ENCODE results near the gene LRRC8B. TPM values are rescaled to one million over a fixed set of nuclear protein-coding genes. Genes with fewer than 3 reads are reported as not detected.

LRRC8B gene
- total and polyA plus RNA-seq, 2 of the 8 experiments (the other 6 are each of a cell fraction or from before 2014, with no cell fraction given), result 18.4 to 29.2 TPM

DNA sequence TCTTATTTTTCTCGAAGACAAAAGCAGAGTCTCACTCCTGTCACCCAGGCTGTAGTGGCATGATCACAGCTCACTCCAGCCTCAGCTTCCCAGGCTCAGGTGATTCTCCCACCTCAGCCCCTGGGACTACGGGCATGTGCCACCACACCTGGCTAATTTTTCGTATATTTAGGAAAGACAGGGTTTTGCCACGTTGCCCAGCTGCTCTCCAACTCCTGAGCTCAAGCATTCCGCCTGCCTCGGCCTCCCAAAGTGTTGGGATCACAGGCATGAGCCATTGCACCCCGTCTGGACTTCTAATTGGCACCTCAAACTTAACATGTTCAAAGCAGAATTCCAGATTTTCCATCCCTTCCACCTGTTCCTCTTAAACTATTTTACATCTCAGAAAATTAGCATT lies 89.3 kb downstream of the LRRC8B start:
- no peak overlapping the region for H3K14ac ChIP-seq (ENCODE audit: insufficient read length)
- DNase-seq (ENCODE audit: low read depth in 1 of 2, low spot score in 2 of 2), result no peak
- TF ChIP-seq SP2 (IDR thresholded peaks at IDR 0.05; ENCODE audit: low read length), result no peak
- TF ChIP-seq EZH2 (IDR thresholded peaks at IDR 0.05; ENCODE audit: low read depth, low read length, severe bottlenecking), result no peak
- no peak for TF ChIP-seq SIN3A (conservative IDR thresholded peaks at IDR 0.05 in 1 of 2, IDR thresholded peaks at IDR 0.05 in 1 of 2; ENCODE audit: low read depth in 1 of 2, low read length in 2 of 2)
- TF ChIP-seq SP4 (IDR thresholded peaks at IDR 0.05; ENCODE audit: low read length), result no peak
- TF ChIP-seq GABPA (IDR thresholded peaks at IDR 0.05; ENCODE audit: borderline replicate concordance, insufficient read depth, low read length), result no peak
- TF ChIP-seq JUND (IDR thresholded peaks at IDR 0.05; ENCODE audit: low read length), result no peak
- no peak for TF ChIP-seq POU5F1 (IDR thresholded peaks at IDR 0.05; ENCODE audit: low read depth, low read length)
- TF ChIP-seq NRF1 (IDR thresholded peaks at IDR 0.05; ENCODE audit: low read depth, low read length), result no peak
- no peak for TF ChIP-seq EP300 (IDR thresholded peaks at IDR 0.05; ENCODE audit: borderline replicate concordance in 1 of 2, low read depth in 2 of 2, low read length in 2 of 2)
- TF ChIP-seq, protein P1, sequence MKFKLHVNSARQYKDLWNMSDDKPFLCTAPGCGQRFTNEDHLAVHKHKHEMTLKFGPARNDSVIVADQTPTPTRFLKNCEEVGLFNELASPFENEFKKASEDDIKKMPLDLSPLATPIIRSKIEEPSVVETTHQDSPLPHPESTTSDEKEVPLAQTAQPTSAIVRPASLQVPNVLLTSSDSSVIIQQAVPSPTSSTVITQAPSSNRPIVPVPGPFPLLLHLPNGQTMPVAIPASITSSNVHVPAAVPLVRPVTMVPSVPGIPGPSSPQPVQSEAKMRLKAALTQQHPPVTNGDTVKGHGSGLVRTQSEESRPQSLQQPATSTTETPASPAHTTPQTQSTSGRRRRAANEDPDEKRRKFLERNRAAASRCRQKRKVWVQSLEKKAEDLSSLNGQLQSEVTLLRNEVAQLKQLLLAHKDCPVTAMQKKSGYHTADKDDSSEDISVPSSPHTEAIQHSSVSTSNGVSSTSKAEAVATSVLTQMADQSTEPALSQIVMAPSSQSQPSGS (IDR thresholded peaks at IDR 0.05; ENCODE audit: low read length), result no peak
- TF ChIP-seq CREB1 (IDR thresholded peaks at IDR 0.05), result no peak
- no peak for TF ChIP-seq SIX5 (IDR thresholded peaks at IDR 0.05; ENCODE audit: low read depth, low read length)

More for the DNA sequence above, 89.3 kb downstream of the LRRC8B start:
- Histone ChIP-seq H3K36me3 (ENCODE audit: control insufficient read depth in 2 of 4, insufficient read depth in 4 of 4, low read length in 3 of 4) (peaks cover 0 to 9% (median 0%) of the 10 kb centered on the region in 4 experiments; a peak in 2 of 8 replicates), H2AFZ (ENCODE audit: low read length) (no peak overlapping the region), H2BK12ac (ENCODE audit: low read depth, low read length) (no peak overlapping the region), H3K4me1 (replicated peaks in 1 of 4; ENCODE audit: control insufficient read depth in 3 of 4, insufficient read depth in 4 of 4, low read length in 3 of 4) (no peaks in the 10 kb centered on the region), H3K79me1 (ENCODE audit: low read depth, low read length) (no peaks in the 10 kb centered on the region; the same call in 1 of the 2 replicates), H4K91ac (replicated peaks; ENCODE audit: insufficient read length, low read length) (no peak overlapping the region), H2BK120ac (replicated peaks; ENCODE audit: low read depth, low read length) (no peak overlapping the region), H2BK15ac (ENCODE audit: low read length) (no peak overlapping the region), H3K4me2 (ENCODE audit: insufficient read depth in 1 of 2, low read depth in 2 of 2, low read length in 2 of 2) (no peak overlapping the region), H2BK20ac (ENCODE audit: low read length) (no peak overlapping the region), H4K5ac (ENCODE audit: insufficient read length, low read depth, low read length) (no peak overlapping the region), H3K18ac (ENCODE audit: extremely low read depth, low read length) (no peak overlapping the region), H3K79me2 (ENCODE audit: control insufficient read depth in 1 of 2, insufficient read depth in 2 of 2, low read length in 2 of 2) (no peaks in the 10 kb centered on the region), H3K56ac (replicated peaks; ENCODE audit: insufficient read length, low read depth, low read length) (no peak overlapping the region), H3K27me3 (replicated peaks in 1 of 4; ENCODE audit: control insufficient read depth in 3 of 4, extremely low read depth in 1 of 4, insufficient read depth in 3 of 4, low read length in 3 of 4) (no peaks in the 10 kb centered on the region; a peak in 1 of 7 replicates), H3K4ac (replicated peaks; ENCODE audit: insufficient read length, low read depth, low read length) (no peak overlapping the region), H4K8ac (ENCODE audit: extremely low read depth, insufficient read depth, low read length) (no peak overlapping the region), H3K23ac (ENCODE audit: insufficient read length) (no peak overlapping the region), H3K9me3 (ENCODE audit: insufficient read depth in 2 of 2, low read depth in 1 of 2, low read length in 1 of 2) (peaks cover 5 to 10% of the 10 kb centered on the region in 2 experiments; a peak in 2 of 4 replicates), H3K23me2 (ENCODE audit: low read depth, low read length) (no peaks in the 10 kb centered on the region), H3K4me3 (ENCODE audit: extremely low read depth in 1 of 4, insufficient read depth in 2 of 4, low read depth in 3 of 4, low read length in 4 of 4) (no peak overlapping the region), H4K20me1 (replicated peaks in 1 of 2; ENCODE audit: control insufficient read depth in 1 of 2, insufficient read depth in 2 of 2, low read length in 2 of 2) (no peaks in the 10 kb centered on the region), H2BK5ac (ENCODE audit: low read depth, low read length) (no peak overlapping the region), H2AK5ac (ENCODE audit: low read depth, low read length) (no peak overlapping the region), H3K9ac (replicated peaks in 1 of 4; ENCODE audit: extremely low read depth in 1 of 4, low read depth in 3 of 4, low read length in 3 of 4) (no peak overlapping the region), H3K27ac (ENCODE audit: low read depth, low read length) (no peak overlapping the region)
- WGBS, 2 experiments (ENCODE audit: extremely low coverage in 1 of 2, insufficient coverage in 1 of 2, insufficient read length in 1 of 2, insufficient replicate concordance in 2 of 2, low coverage in 1 of 2, low lambda C conversion rate in 2 of 2, missing lambda C conversion rate in 1 of 2), result 84% methylated on average over 7 of the region's 7 CpGs; no CpG with 5 or more reads in 1 of the 2 experiments
- no peak for FAIRE-seq
- CTCF ChIA-PET (ENCODE audit: partially characterized antibody), result interaction anchor here (0.8 to 4.0 kb wide), 5 partner anchors 10 to 630 kb away, joined by 3 to 22 read pairs (median 3); no protein-coding TSS in a partner anchor
- POLR2A ChIA-PET (ENCODE audit: partially characterized antibody), result interaction anchor here (1.3 kb wide), 1 partner anchor 90 kb away, joined by 3 read pairs; the partner anchor contains the start of gene LRRC8B

Data from H1 (cell line).